ENCODE results near the gene CDC42EP3.

DNA sequence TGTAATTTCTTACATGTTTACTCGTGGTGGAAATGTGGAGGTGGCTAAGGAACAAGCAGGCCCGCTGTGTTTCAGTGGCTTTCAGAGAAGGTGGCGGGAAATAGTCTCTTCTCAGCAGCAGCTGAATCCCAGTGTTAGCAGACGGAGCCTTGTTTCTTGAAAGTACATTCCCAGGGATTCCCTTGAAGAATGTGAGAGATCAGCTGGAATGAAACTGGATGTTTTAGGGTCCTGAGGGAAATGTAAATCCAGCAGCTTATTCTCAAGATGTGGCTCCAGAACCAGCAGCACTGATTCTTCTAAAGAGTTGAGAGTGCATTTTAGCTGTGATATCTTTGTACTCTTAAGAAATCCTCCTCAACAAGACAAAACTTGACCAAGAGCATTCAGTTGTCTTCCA, 59.1 kb downstream of the CDC42EP3 start:
- TF ChIP-seq, protein P1, sequence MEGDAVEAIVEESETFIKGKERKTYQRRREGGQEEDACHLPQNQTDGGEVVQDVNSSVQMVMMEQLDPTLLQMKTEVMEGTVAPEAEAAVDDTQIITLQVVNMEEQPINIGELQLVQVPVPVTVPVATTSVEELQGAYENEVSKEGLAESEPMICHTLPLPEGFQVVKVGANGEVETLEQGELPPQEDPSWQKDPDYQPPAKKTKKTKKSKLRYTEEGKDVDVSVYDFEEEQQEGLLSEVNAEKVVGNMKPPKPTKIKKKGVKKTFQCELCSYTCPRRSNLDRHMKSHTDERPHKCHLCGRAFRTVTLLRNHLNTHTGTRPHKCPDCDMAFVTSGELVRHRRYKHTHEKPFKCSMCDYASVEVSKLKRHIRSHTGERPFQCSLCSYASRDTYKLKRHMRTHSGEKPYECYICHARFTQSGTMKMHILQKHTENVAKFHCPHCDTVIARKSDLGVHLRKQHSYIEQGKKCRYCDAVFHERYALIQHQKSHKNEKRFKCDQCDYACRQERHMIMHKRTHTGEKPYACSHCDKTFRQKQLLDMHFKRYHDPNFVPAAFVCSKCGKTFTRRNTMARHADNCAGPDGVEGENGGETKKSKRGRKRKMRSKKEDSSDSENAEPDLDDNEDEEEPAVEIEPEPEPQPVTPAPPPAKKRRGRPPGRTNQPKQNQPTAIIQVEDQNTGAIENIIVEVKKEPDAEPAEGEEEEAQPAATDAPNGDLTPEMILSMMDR (IDR thresholded peaks at IDR 0.05), result no peak
- TF ChIP-seq POLR2A (IDR thresholded peaks at IDR 0.05) (no peak), POLR2AphosphoS5 (IDR thresholded peaks at IDR 0.05) (no peak), EP300 (IDR thresholded peaks at IDR 0.05) (no peak)
